Posterior vena cava (tissue), 2 donors: ENCODE data around the gene LIPT2. TPM values are rescaled to one million over a fixed set of nuclear protein-coding genes. Genes with fewer than 3 reads are reported as not detected.

Experiments used
- DNase-seq: peaks from one replicate; pipeline ENCODE4 v3.0.0-alpha.2; 2020; ENCODE audit warnings: low spot score
- intact Hi-C, 2 donors: fragments of 100-400 bp; cut with DNase I; formaldehyde crosslinking; loops; one replicate each; pipeline versions ENCODE4 v1.14.1 to v1.14.2; 2022 to 2023
- total RNA-seq, 2 donors: library from RNA; stranded (reverse); fragmentation: NEBNext Ultra II Directional; extraction: Animal tissue kit (Norgen Biotek cat#: 25700); gene quantifications; one replicate each; pipeline ENCODE4 v1.2.1, GENCODE V29; 2021
- donor health status: DM: yes; HTN: yes; CAD: no.
- donor health status: DM: yes; HTN: yes; CAD: no.

Gene LIPT2
- total RNA-seq, 2 donors from 2014 or later = 1.2 to 1.4 TPM

- no peak for DNase-seq
- intact Hi-C loops = no loop called here
Measured at GRCh38 chr11:74507582-74507981, 14.1 kb upstream of the LIPT2 start.

- intact Hi-C loops = no loop called here
Measured at GRCh38 chr11:74506823-74507222, 13.3 kb upstream of the LIPT2 start.

GRCh38 chr11:74505911-74506310 is 12.4 kb upstream of the LIPT2 start:
- DNase-seq = no peak
- intact Hi-C loops = no loop called here

More at GRCh38 chr11:74506823-74507222, 13.3 kb upstream of the LIPT2 start:
- no peak for DNase-seq

- intact Hi-C loops = no loop called here
- no peak for DNase-seq
Measured at GRCh38 chr11:74504100-74504691, 10.7 kb upstream of the LIPT2 start.

- intact Hi-C loops = no loop called here
- no peak for DNase-seq
Measured at GRCh38 chr11:74494916-74495315, 1.4 kb upstream of the LIPT2 start.

- no peak for DNase-seq
- intact Hi-C loops = no loop called here
Measured at GRCh38 chr11:74493791-74494630, 487 bp upstream of the LIPT2 start.

- intact Hi-C loops = no loop called here
- no peak for DNase-seq
Measured at GRCh38 chr11:74492084-74492483, 1.4 kb downstream of the LIPT2 start.

- intact Hi-C loops = no loop called here
- DNase-seq = no peak
Measured at GRCh38 chr11:74490941-74491340, 2.6 kb downstream of the LIPT2 start.

- intact Hi-C loops = no loop called here
- DNase-seq = no peak
Measured at GRCh38 chr11:74487875-74488274, 5.6 kb downstream of the LIPT2 start.

- DNase-seq = no peak
- intact Hi-C loops = no loop called here
Measured at GRCh38 chr11:74485868-74486267, 7.7 kb downstream of the LIPT2 start.

- intact Hi-C loops = loop anchor here in 1 of 2 donors (5.0 kb wide), 1 partner anchor 1311 kb away; no protein-coding TSS in a partner anchor
- no peak for DNase-seq
Measured at GRCh38 chr11:74480688-74481417, 12.7 kb downstream of the LIPT2 start.

- intact Hi-C loops = loop anchor here in 1 of 2 donors (5.0 kb wide), 1 partner anchor 1313 kb away; no protein-coding TSS in a partner anchor
- DNase-seq = no peak
Measured at GRCh38 chr11:74479732-74480123, 13.8 kb downstream of the LIPT2 start.

GRCh38 chr11:74478877-74479731 is 14.4 kb downstream of the LIPT2 start:
- no peak for DNase-seq
- intact Hi-C loops = no loop called here

GRCh38 chr11:74476536-74476935 is 17.0 kb downstream of the LIPT2 start:
- intact Hi-C loops = no loop called here
- no peak for DNase-seq

- intact Hi-C loops = no loop called here
- DNase-seq = no peak
Measured at GRCh38 chr11:74474316-74474715, 19.2 kb downstream of the LIPT2 start.

GRCh38 chr11:74473382-74474173 is 19.9 kb downstream of the LIPT2 start:
- intact Hi-C loops = no loop called here
- no peak for DNase-seq

GRCh38 chr11:74471668-74472429 is 21.7 kb downstream of the LIPT2 start:
- DNase-seq = no peak
- intact Hi-C loops = no loop called here

GRCh38 chr11:74471037-74471436 is 22.5 kb downstream of the LIPT2 start:
- DNase-seq = no peak
- intact Hi-C loops = no loop called here
